PC-3 (cell line): Measurements from ENCODE around the gene EFHC1. TPM values are rescaled to one million over a fixed set of nuclear protein-coding genes. Genes with fewer than 3 reads are reported as not detected.
A peak's percentile ranks its signal among the peaks of the same experiment; 100 is the strongest.

ENCODE experiments used
- ATAC-seq: fragments of 200-7000 bp; cut with Tn5 transposase; 2 replicates; pipeline ENCODE4 v1.9.1; 2020; ENCODE audit warnings: mild to moderate bottlenecking, moderate library complexity
- BruUV-seq: library from RNA; stranded (reverse); fragments of 400-500 nt; replicated peaks from 2 replicates; lab custom pipeline; 2021; lab: Mats Ljungman, UMichigan
- CTCF ChIA-PET: fragments of 300-600 bp; sonication (Branson Sonifier 250); formaldehyde crosslinking; loops from one replicate; lab custom pipeline; 2022; ENCODE audit warnings: antibody characterized with exemption; lab: Charles Lee
- POLR2A ChIA-PET: fragments of 300-600 bp; sonication (Branson Sonifier 250); formaldehyde crosslinking; loops from one replicate; lab custom pipeline; 2022; ENCODE audit warnings: antibody characterized with exemption; ENCODE audit not compliant: unreplicated experiment; lab: Charles Lee
- DNase-seq: peaks from one replicate; pipeline ENCODE4 v3.0.0-alpha.2; 2015
- H2AFZ ChIP-seq: fragments of 300-600 bp; sonication (generic); 2 replicates; pipeline ENCODE4 v1.6.0; 2016; ENCODE audit warnings: antibody characterized with exemption, low read length
- H3F3A ChIP-seq: fragments of 300-600 bp; sonication (generic); one replicate; pipeline ENCODE4 v1.6.0; 2017; ENCODE audit warnings: antibody characterized with exemption, low read length, control low read depth, mild to moderate bottlenecking; ENCODE audit not compliant: unreplicated experiment
- H3K27ac ChIP-seq: fragments of 300-600 bp; sonication (generic); 2 replicates; pipeline ENCODE4 v1.5.1; 2016; ENCODE audit warnings: mild to moderate bottlenecking, low read length
- H3K27me3 ChIP-seq: fragments of 300-600 bp; sonication (generic); 2 replicates; pipeline ENCODE4 v1.6.1; 2016; ENCODE audit warnings: low read length, mixed read lengths
- H3K36me3 ChIP-seq: fragments of 300-600 bp; sonication (generic); 2 replicates; pipeline ENCODE4 v1.6.1; 2016; ENCODE audit warnings: low read depth, mixed run types, low read length, mixed read lengths
- H3K4me1 ChIP-seq: fragments of 300-600 bp; sonication (generic); 2 replicates; pipeline ENCODE4 v1.5.1; 2016; ENCODE audit warnings: low read length; ENCODE audit not compliant: insufficient read depth
- H3K4me2 ChIP-seq: fragments of 300-600 bp; sonication (generic); 2 replicates; pipeline ENCODE4 v1.6.0; 2016; ENCODE audit warnings: low read length
- H3K4me3 ChIP-seq: fragments of 300-600 bp; sonication (generic); 2 replicates; pipeline ENCODE4 v1.5.1; 2016; ENCODE audit warnings: mild to moderate bottlenecking, low read length, mixed read lengths
- H3K79me2 ChIP-seq: fragments of 300-600 bp; sonication (generic); 2 replicates; pipeline ENCODE4 v1.6.1; 2017; ENCODE audit warnings: low read length, mixed read lengths
- H3K9ac ChIP-seq: fragments of 300-600 bp; sonication (generic); 2 replicates; pipeline ENCODE4 v1.6.0; 2016; ENCODE audit warnings: mild to moderate bottlenecking, low read length
- H3K9me2 ChIP-seq: fragments of 300-600 bp; sonication (generic); replicated peaks from 2 replicates; pipeline ENCODE4 v1.6.1; 2016; ENCODE audit warnings: mixed run types, low read length, mixed read lengths
- H3K9me3 ChIP-seq: fragments of 300-600 bp; sonication (generic); 2 replicates; pipeline ENCODE4 v1.6.1; 2016; ENCODE audit warnings: low read length, mixed read lengths
- H4K20me1 ChIP-seq: fragments of 300-600 bp; sonication (generic); 2 replicates; pipeline ENCODE4 v1.6.1; 2016; ENCODE audit warnings: low read length, mixed read lengths
- EZH2 ChIP-seq: fragments of 300-600 bp; sonication (generic); IDR thresholded peaks from one replicate; pipeline ENCODE4 v1.6.1; 2017; ENCODE audit warnings: antibody characterized with exemption, mild to moderate bottlenecking, low read length; ENCODE audit not compliant: unreplicated experiment
- EZH2phosphoT487 ChIP-seq: fragments of 300-600 bp; sonication (generic); IDR thresholded peaks from 2 replicates; pipeline ENCODE4 v1.6.1; 2018; ENCODE audit warnings: mild to moderate bottlenecking, antibody characterized with exemption, low read length, borderline replicate concordance
- intact Hi-C: fragments of 100-400 bp; cut with micrococcal nuclease; formaldehyde crosslinking; loops from 2 replicates; pipeline ENCODE4 v1.9.0; 2023
- total RNA-seq: library from RNA; depleted of rRNA; stranded (reverse); fragments of >200 nt; gene quantifications from 2 replicates; pipeline ENCODE4 v1.2.3, GENCODE V29; 2014
- TF ChIP-seq, protein P1 (sequence below): fragments of 300-600 bp; sonication (generic); conservative IDR thresholded peaks from 2 replicates; pipeline ENCODE4 v1.5.1; 2017; ENCODE audit warnings: antibody characterized with exemption, low read depth, mild to moderate bottlenecking, low read length

EFHC1 gene
- total RNA-seq, 1 experiment from 2014 or later, result 22.4 TPM

DNA sequence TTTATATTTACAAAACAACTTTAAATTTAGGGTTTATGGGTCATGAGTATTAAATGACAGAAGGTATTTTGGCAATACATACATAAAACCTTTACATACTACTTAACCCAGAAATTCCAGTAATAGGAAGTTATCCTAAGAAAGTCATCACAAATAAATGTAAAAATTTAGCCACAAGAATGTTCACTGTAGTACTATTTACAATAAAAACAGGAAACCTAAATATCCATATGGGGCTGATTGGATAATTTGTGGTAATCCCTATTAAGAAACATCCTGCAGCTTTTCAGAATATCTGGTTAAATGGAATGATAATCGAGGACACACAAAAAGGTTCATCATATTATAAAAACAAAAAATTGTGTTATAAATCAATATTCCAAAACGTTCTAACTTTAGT is 112.3 kb downstream of the EFHC1 start:
- POLR2A ChIA-PET, result no interaction called here

DNA sequence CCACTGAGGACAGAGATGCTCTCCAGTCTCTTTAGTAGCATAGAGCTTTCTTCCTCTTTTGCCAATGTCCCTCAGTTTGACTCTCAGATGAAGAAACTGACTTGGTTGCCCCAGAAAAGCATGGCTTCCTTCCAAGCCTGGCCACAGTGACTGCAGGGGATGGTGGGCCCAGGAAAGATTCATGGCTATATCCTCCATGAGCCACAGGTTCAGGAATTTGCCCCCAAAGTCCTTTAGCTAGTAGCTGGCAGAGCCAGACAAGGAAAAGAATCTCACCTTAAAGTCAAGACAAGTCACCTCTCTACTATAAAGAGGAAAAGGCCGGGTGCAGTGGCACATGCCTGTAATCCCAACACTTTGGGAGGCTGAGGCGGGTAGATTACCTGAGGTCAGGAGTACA is 113.3 kb downstream of the EFHC1 start:
- DNase-seq (no peak), ATAC-seq (no peak)
- no peak overlapping the region for H3K27ac ChIP-seq
- intact Hi-C loops, result no loop called here
- peaks cover 10% of the 10 kb centered on the region; the same call in 1 of the 2 replicates for H3K36me3 ChIP-seq
- H3K9me3 ChIP-seq, result no peaks in the 10 kb centered on the region
- H2AFZ ChIP-seq, result no peak overlapping the region
- no peak overlapping the region for H3K4me2 ChIP-seq
- ChIA-PET CTCF (no interaction called here), POLR2A (no interaction called here)
- BruUV-seq, result no TSS peak
- TF ChIP-seq, protein P1, sequence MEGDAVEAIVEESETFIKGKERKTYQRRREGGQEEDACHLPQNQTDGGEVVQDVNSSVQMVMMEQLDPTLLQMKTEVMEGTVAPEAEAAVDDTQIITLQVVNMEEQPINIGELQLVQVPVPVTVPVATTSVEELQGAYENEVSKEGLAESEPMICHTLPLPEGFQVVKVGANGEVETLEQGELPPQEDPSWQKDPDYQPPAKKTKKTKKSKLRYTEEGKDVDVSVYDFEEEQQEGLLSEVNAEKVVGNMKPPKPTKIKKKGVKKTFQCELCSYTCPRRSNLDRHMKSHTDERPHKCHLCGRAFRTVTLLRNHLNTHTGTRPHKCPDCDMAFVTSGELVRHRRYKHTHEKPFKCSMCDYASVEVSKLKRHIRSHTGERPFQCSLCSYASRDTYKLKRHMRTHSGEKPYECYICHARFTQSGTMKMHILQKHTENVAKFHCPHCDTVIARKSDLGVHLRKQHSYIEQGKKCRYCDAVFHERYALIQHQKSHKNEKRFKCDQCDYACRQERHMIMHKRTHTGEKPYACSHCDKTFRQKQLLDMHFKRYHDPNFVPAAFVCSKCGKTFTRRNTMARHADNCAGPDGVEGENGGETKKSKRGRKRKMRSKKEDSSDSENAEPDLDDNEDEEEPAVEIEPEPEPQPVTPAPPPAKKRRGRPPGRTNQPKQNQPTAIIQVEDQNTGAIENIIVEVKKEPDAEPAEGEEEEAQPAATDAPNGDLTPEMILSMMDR, result no peak
- TF ChIP-seq EZH2 (no peak), EZH2phosphoT487 (no peak)
- peaks cover 12% of the 10 kb centered on the region; the same call in 1 of the 2 replicates for H3K4me1 ChIP-seq
- H3K9ac ChIP-seq, result no peak overlapping the region
- H3K9me2 ChIP-seq, result no peaks in the 10 kb centered on the region
- peaks cover 11% of the 10 kb centered on the region; the same call in 1 of the 2 replicates for H3K79me2 ChIP-seq
- H3K4me3 ChIP-seq, result no peak overlapping the region
- H3F3A ChIP-seq, result no peaks in the 10 kb centered on the region
- H3K27me3 ChIP-seq, result no peaks in the 10 kb centered on the region
- H4K20me1 ChIP-seq, result no peaks in the 10 kb centered on the region

More for the DNA sequence above, 112.3 kb downstream of the EFHC1 start:
- H3K79me2 ChIP-seq, result peaks cover under 1% of the 10 kb centered on the region; the same call in 1 of the 2 replicates
- no peak overlapping the region for H3K4me2 ChIP-seq
- peaks cover 10% of the 10 kb centered on the region; the same call in 1 of the 2 replicates for H3K4me1 ChIP-seq
- DNase-seq (peak; percentile 32), ATAC-seq (peak; percentile 22; the same call in 1 of the 2 replicates)
- CTCF ChIA-PET, result no interaction called here
- peaks cover 10% of the 10 kb centered on the region; the same call in 1 of the 2 replicates for H3K36me3 ChIP-seq
- no peak overlapping the region for H3K27ac ChIP-seq
- H3K27me3 ChIP-seq, result no peaks in the 10 kb centered on the region
- TF ChIP-seq EZH2phosphoT487, result no peak
- H3K9me2 ChIP-seq, result no peaks in the 10 kb centered on the region
- BruUV-seq, result no TSS peak
- H3K9me3 ChIP-seq, result no peaks in the 10 kb centered on the region
- no peaks in the 10 kb centered on the region for H3F3A ChIP-seq
- no peak overlapping the region for H3K4me3 ChIP-seq
- intact Hi-C loops, result no loop called here
- H3K9ac ChIP-seq, result no peak overlapping the region
- H4K20me1 ChIP-seq, result no peaks in the 10 kb centered on the region
- H2AFZ ChIP-seq, result no peak overlapping the region

DNA sequence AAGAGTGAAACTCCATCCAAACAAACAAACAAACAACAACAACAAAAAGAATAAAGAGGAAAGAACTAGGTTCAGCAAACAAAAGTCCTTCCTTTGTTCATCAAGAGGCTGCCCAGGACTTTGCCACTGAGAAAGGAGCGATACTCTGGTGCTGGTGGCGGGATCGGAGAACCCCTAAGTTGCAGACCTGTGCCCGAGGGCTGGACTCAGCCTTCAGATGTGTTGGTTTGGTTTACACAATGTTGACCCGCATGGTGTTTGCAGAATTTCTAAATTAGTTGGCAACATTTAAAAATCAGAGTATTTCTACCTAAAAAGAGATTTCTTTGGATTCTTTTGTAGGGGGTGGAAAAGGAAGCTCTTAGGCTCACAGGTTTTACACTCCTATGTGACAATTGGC is 114.2 kb downstream of the EFHC1 start:
- H3K36me3 ChIP-seq, result peaks cover 10% of the 10 kb centered on the region; the same call in 1 of the 2 replicates
- no peaks in the 10 kb centered on the region for H3K9me2 ChIP-seq
- ATAC-seq (no peak), DNase-seq (no peak)
- no peak for TF ChIP-seq EZH2
- TF ChIP-seq, protein P1, result no peak
- no peak for TF ChIP-seq EZH2phosphoT487
- H3K4me3 ChIP-seq, result no peak overlapping the region
- H3K9ac ChIP-seq, result no peak overlapping the region
- H3K9me3 ChIP-seq, result no peaks in the 10 kb centered on the region
- intact Hi-C loops, result no loop called here
- no peak overlapping the region for H3K27ac ChIP-seq
- no peaks in the 10 kb centered on the region for H3K27me3 ChIP-seq
- peaks cover 21% of the 10 kb centered on the region; the same call in 1 of the 2 replicates for H3K4me1 ChIP-seq
- no peaks in the 10 kb centered on the region for H3F3A ChIP-seq
- H2AFZ ChIP-seq, result no peak overlapping the region
- no peaks in the 10 kb centered on the region for H4K20me1 ChIP-seq
- CTCF ChIA-PET, result no interaction called here
- POLR2A ChIA-PET, result no interaction called here
- H3K4me2 ChIP-seq, result no peak overlapping the region
- BruUV-seq, result no TSS peak
- peaks cover 18% of the 10 kb centered on the region for H3K79me2 ChIP-seq
